Left lung (tissue), 10 donors: ENCODE data around the gene FKBP15. TPM values are rescaled to one million over a fixed set of nuclear protein-coding genes. Genes with fewer than 3 reads are reported as not detected.
"Not testable (repeated sequence)": the region's sequence is repeated elsewhere in the genome, so short reads cannot be mapped to it uniquely, and the experiment has no call there.

Source experiments
- ATAC-seq: fragments of 200-7000 bp; cut with Tn5 transposase; one replicate; pipeline ENCODE4 v1.9.1; 2020; ENCODE audit warnings: moderate library complexity
- DNase-seq, 4 donors: peaks; one replicate each; pipeline ENCODE4 v3.0.0-alpha.2; 2013 to 2020
- H3K27ac ChIP-seq, 2 donors: fragments of 200-600 bp; sonication (generic) in 1 of 2; one replicate each; pipeline versions ENCODE4 v1.5.0 to v1.8.0; 2020 to 2021
- H3K27me3 ChIP-seq, 2 donors: fragments of 200-600 bp; sonication (generic) in 1 of 2; one replicate each; pipeline versions ENCODE4 v1.5.0 to v1.8.0; 2020 to 2021
- H3K36me3 ChIP-seq, 2 donors: fragments of 200-600 bp; sonication (generic) in 1 of 2; one replicate each; pipeline versions ENCODE4 v1.5.0 to v1.8.0; 2020 to 2021
- H3K4me1 ChIP-seq, 2 donors: fragments of 200-600 bp; one replicate each; pipeline ENCODE4 v1.8.0; 2021
- H3K4me3 ChIP-seq, 2 donors: fragments of 200-600 bp; sonication (generic) in 1 of 2; one replicate each; pipeline versions ENCODE4 v1.5.0 to v1.8.0; 2020 to 2021; ENCODE audit warnings: mild to moderate bottlenecking in 1 of 2
- H3K9me3 ChIP-seq, 2 donors: fragments of 200-600 bp; sonication (generic) in 1 of 2; one replicate each; pipeline versions ENCODE4 v1.5.0 to v1.8.0; 2020 to 2021
- intact Hi-C, 2 donors: fragments of 100-400 bp; cut with DNase I; formaldehyde crosslinking; loops; one replicate each; pipeline versions ENCODE4 v1.11.2 to v1.14.2; 2022
- polyA plus RNA-seq, 6 donors: library from polyadenylated mRNA; unstranded; fragments of 120-200 nt; gene quantifications; one replicate each; pipeline ENCODE4 v1.2.1, GENCODE V29; 2013; ENCODE audit not compliant: insufficient read length in 6 of 6
- total RNA-seq, 2 donors: library from RNA; stranded (reverse); fragmentation: NEBNext Ultra II Directional; extraction: Animal tissue kit (Norgen Biotek cat#: 25700); gene quantifications; one replicate each; pipeline ENCODE4 v1.2.1, GENCODE V29; 2021
- TF ChIP-seq, protein P1 (sequence below), 2 donors: fragments of 200-600 bp; sonication (generic) in 1 of 2; IDR thresholded peaks; one replicate each; pipeline versions ENCODE4 v1.5.0 to v1.8.0; 2021; ENCODE audit warnings: antibody characterized with exemption in 2 of 2
- donor health status: DM: no; HTN: yes; CAD: no.
- donor health status: DM: no; HTN: no; CAD: no.

Gene FKBP15
- total and polyA plus RNA-seq, 8 donors: 30.4 to 55.3 (median 33.2) TPM

GRCh38 chr9:113237026-113237425, 15.9 kb upstream of the FKBP15 start:
- no peaks in the 10 kb centered on the region for H3K27me3 ChIP-seq
- H3K4me1 ChIP-seq: peaks cover 0 to 59% of the 10 kb centered on the region in 2 donors
- H3K36me3 ChIP-seq: no peaks in the 10 kb centered on the region
- H3K4me3 ChIP-seq: no peak overlapping the region
- no peak overlapping the region for H3K27ac ChIP-seq
- no peaks in the 10 kb centered on the region for H3K9me3 ChIP-seq
- DNase-seq (no peak), ATAC-seq (no peak)
- TF ChIP-seq, protein P1, sequence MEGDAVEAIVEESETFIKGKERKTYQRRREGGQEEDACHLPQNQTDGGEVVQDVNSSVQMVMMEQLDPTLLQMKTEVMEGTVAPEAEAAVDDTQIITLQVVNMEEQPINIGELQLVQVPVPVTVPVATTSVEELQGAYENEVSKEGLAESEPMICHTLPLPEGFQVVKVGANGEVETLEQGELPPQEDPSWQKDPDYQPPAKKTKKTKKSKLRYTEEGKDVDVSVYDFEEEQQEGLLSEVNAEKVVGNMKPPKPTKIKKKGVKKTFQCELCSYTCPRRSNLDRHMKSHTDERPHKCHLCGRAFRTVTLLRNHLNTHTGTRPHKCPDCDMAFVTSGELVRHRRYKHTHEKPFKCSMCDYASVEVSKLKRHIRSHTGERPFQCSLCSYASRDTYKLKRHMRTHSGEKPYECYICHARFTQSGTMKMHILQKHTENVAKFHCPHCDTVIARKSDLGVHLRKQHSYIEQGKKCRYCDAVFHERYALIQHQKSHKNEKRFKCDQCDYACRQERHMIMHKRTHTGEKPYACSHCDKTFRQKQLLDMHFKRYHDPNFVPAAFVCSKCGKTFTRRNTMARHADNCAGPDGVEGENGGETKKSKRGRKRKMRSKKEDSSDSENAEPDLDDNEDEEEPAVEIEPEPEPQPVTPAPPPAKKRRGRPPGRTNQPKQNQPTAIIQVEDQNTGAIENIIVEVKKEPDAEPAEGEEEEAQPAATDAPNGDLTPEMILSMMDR (IDR thresholded peaks at IDR 0.05): no peak
- intact Hi-C loops: no loop called here

DNA sequence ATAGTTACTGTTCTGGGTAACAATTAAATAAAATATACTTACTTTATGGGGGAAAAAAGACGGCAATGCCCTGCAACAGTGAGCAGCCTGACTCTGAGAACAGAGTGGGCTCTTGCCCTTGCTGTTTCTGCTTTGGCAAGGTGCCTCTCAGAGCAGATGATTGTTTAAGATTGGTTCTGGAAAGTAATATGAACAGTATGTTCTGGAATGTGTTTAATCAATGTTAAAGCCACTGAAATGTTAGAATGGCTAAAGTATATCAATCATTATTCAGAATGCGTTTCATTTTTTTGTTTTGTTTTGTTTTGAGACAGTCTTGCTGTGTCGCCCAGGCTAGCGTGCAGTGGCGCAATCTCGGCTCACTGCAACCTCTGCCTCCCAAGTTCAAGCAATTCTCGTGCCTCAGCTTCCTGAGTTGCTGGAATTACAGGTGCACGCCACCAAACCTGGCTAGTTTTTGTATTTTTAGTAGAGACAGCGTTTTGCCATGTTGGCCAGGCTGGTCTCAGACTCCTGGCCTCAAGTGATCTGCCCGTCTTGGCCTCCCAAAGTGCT, 14.7 kb upstream of the FKBP15 start:
- H3K27me3 ChIP-seq, H3K9me3 ChIP-seq, H3K36me3 ChIP-seq, H3K4me3 ChIP-seq, DNase-seq, ATAC-seq, intact Hi-C loops: not testable (repeated sequence)
- H3K4me1 ChIP-seq: peaks cover 0 to 65% of the 10 kb centered on the region in 2 donors
- peak overlapping the region in 1 of 2 donors; percentile 14 for H3K27ac ChIP-seq

DNA sequence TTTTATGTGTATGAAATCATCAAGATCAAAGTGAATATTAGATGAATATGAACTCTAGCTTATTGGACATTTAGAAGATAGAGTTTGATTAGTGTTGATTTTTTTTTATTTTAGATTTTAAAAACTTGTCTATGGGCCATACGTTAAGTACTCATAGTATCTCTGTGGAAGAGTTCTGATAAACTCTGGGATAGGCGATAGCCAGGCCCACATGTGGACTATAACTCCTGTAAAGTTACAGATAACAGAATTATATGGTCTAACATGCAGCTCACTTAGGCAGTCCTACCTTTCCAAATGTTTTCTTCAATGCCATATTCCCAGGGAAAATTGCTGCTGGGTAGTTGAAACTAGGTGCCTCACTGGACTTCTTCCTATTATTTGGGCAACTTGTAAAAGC, 10.6 kb upstream of the FKBP15 start:
- intact Hi-C loops: no loop called here
- Histone ChIP-seq H3K27me3 (no peaks in the 10 kb centered on the region), H3K27ac (peak overlapping the region; percentile 78 to 94), H3K9me3 (no peaks in the 10 kb centered on the region), H3K4me3 (no peak overlapping the region), H3K36me3 (no peaks in the 10 kb centered on the region), H3K4me1 (peaks cover 0 to 69% of the 10 kb centered on the region in 2 donors)
- no peak for DNase-seq
- TF ChIP-seq, protein P1 (IDR thresholded peaks at IDR 0.05): no peak
- ATAC-seq: no peak

GRCh38 chr9:113228130-113228665, 7.1 kb upstream of the FKBP15 start:
- Histone ChIP-seq H3K27ac (no peak overlapping the region), H3K4me1 (peaks cover 0 to 67% of the 10 kb centered on the region in 2 donors), H3K36me3 (peaks cover 0 to 6% of the 10 kb centered on the region in 2 donors), H3K9me3 (no peaks in the 10 kb centered on the region), H3K27me3 (no peaks in the 10 kb centered on the region), H3K4me3 (no peak overlapping the region)
- TF ChIP-seq, protein P1 (IDR thresholded peaks at IDR 0.05): no peak
- DNase-seq (no peak), ATAC-seq (no peak)
- intact Hi-C loops: no loop called here

DNA sequence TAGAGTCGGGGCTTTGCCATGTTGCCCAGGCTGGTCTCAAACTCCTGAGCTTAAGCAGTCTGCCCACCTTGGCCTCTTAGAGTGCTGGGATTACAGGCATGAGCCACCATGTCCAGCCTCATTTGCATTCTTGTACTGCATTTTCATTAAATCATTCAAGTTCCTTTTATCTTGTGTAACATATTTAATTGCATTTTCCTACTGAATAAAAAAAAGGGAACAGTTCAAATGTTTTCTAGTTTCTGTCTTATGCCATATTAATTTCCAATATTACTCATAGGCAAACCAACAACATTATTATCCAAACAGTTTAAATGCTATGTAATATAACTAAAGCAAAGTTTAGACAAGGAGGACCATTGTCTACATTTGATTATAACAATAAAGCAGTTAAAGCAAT, 6.4 kb upstream of the FKBP15 start:
- no peaks in the 10 kb centered on the region for H3K9me3 ChIP-seq
- intact Hi-C loops: no loop called here
- ATAC-seq: no peak
- H3K4me3 ChIP-seq: no peak overlapping the region
- TF ChIP-seq, protein P1 (IDR thresholded peaks at IDR 0.05): no peak
- DNase-seq: no peak
- H3K27me3 ChIP-seq: no peaks in the 10 kb centered on the region
- H3K4me1 ChIP-seq: peaks cover 6 to 67% of the 10 kb centered on the region in 2 donors
- peaks cover 0 to 6% of the 10 kb centered on the region in 2 donors for H3K36me3 ChIP-seq
- H3K27ac ChIP-seq: peak overlapping the region in 1 of 2 donors; percentile 1

GRCh38 chr9:113223963-113224362, 2.9 kb upstream of the FKBP15 start:
- TF ChIP-seq, protein P1 (IDR thresholded peaks at IDR 0.05): no peak
- H3K9me3 ChIP-seq: no peaks in the 10 kb centered on the region
- ATAC-seq (no peak), DNase-seq (no peak)
- H3K27ac ChIP-seq: no peak overlapping the region
- no peaks in the 10 kb centered on the region for H3K27me3 ChIP-seq
- H3K4me3 ChIP-seq: no peak overlapping the region
- H3K36me3 ChIP-seq: peaks cover 0 to 6% of the 10 kb centered on the region in 2 donors
- H3K4me1 ChIP-seq: peaks cover 20 to 76% of the 10 kb centered on the region in 2 donors
- intact Hi-C loops: no loop called here
